Trophoblast cell (in vitro differentiated cells and primary cell): ENCODE data around the gene ZNF830.
A peak's percentile ranks its signal among the peaks of the same experiment; 100 is the strongest.

Experiments used
- DNase-seq, 2 donors: peaks; one replicate each; pipeline ENCODE4 v3.0.0-alpha.2; 2016
- H2AFZ ChIP-seq: 2 replicates; pipeline ENCODE4 v1.6.1; 2013; ENCODE audit warnings: low read length, moderate library complexity, mild to moderate bottlenecking; ENCODE audit not compliant: insufficient read depth, poor library complexity
- H2AK5ac ChIP-seq: 2 replicates; pipeline ENCODE4 v1.6.1; 2013; ENCODE audit warnings: mild to moderate bottlenecking, low read length
- H2BK120ac ChIP-seq: 2 replicates; pipeline ENCODE4 v1.6.1; 2013; ENCODE audit warnings: low read length, mild to moderate bottlenecking, moderate library complexity; ENCODE audit not compliant: insufficient read depth, poor library complexity
- H2BK12ac ChIP-seq: 2 replicates; pipeline ENCODE4 v1.6.1; 2013; ENCODE audit warnings: mild to moderate bottlenecking, low read length, moderate library complexity
- H2BK5ac ChIP-seq: 2 replicates; pipeline ENCODE4 v1.6.1; 2013; ENCODE audit warnings: low read length, low read depth, moderate library complexity, mild to moderate bottlenecking; ENCODE audit not compliant: poor library complexity
- H3K14ac ChIP-seq: 2 replicates; pipeline ENCODE4 v1.6.1; 2013; ENCODE audit warnings: mild to moderate bottlenecking, low read length
- H3K18ac ChIP-seq: 2 replicates; pipeline ENCODE4 v1.6.1; 2013; ENCODE audit warnings: mild to moderate bottlenecking, low read length
- H3K23ac ChIP-seq: 2 replicates; pipeline ENCODE4 v1.6.1; 2013; ENCODE audit warnings: low read length
- H3K27ac ChIP-seq: 2 replicates; pipeline ENCODE4 v1.5.1; 2013; ENCODE audit warnings: low read depth, mild to moderate bottlenecking, inconsistent platforms, low read length, moderate library complexity
- H3K27me3 ChIP-seq: 2 replicates; pipeline ENCODE4 v1.6.1; 2013; ENCODE audit warnings: inconsistent platforms, mild to moderate bottlenecking, low read length, moderate library complexity; ENCODE audit not compliant: insufficient read depth
- H3K36me3 ChIP-seq, 2 experiments: 1 replicate in 1 of 2; 2 replicates in 1 of 2; pipeline ENCODE4 v1.6.1; 2013; ENCODE audit warnings: low read length in 2 of 2, mild to moderate bottlenecking in 2 of 2, moderate library complexity in 1 of 2; ENCODE audit not compliant: insufficient read depth in 2 of 2, control insufficient read depth in 1 of 2
- H3K4ac ChIP-seq: 2 replicates; pipeline ENCODE4 v1.6.1; 2013; ENCODE audit warnings: low read depth, mild to moderate bottlenecking, low read length, moderate library complexity
- H3K4me1 ChIP-seq, 2 experiments: 1 replicate in 1 of 2; 2 replicates in 1 of 2; pipeline ENCODE4 v1.6.1; 2013; ENCODE audit warnings: low read length in 2 of 2, mild to moderate bottlenecking in 2 of 2, moderate library complexity in 1 of 2; ENCODE audit not compliant: insufficient read depth in 2 of 2, control insufficient read depth in 1 of 2
- H3K4me2 ChIP-seq: 2 replicates; pipeline ENCODE4 v1.6.1; 2013; ENCODE audit warnings: inconsistent platforms, mild to moderate bottlenecking, low read length, moderate library complexity
- H3K4me3 ChIP-seq: 2 replicates; pipeline ENCODE4 v1.5.1; 2013; ENCODE audit warnings: mild to moderate bottlenecking, low read depth, low read length, inconsistent platforms
- H3K79me1 ChIP-seq: one replicate; pipeline ENCODE4 v1.6.1; 2013; ENCODE audit warnings: low read length
- H3K79me2 ChIP-seq: 2 replicates; pipeline ENCODE4 v1.6.1; 2013; ENCODE audit warnings: low read length, mild to moderate bottlenecking; ENCODE audit not compliant: control insufficient read depth, insufficient read depth, poor library complexity
- H3K9ac ChIP-seq: 2 replicates; pipeline ENCODE4 v1.6.1; 2013; ENCODE audit warnings: mild to moderate bottlenecking, low read length
- H3K9me3 ChIP-seq: 2 replicates; pipeline ENCODE4 v1.6.1; 2013; ENCODE audit warnings: low read depth, mild to moderate bottlenecking, control low read depth, inconsistent platforms, low read length; ENCODE audit not compliant: insufficient read depth
- H4K12ac ChIP-seq: 2 replicates; pipeline ENCODE4 v1.6.1; 2013; ENCODE audit warnings: low read depth, mild to moderate bottlenecking, low read length, moderate library complexity
- H4K8ac ChIP-seq: 2 replicates; pipeline ENCODE4 v1.6.1; 2013; ENCODE audit warnings: low read depth, mild to moderate bottlenecking, low read length, moderate library complexity
- H4K91ac ChIP-seq: one replicate; pipeline ENCODE4 v1.6.1; 2013; ENCODE audit warnings: low read depth, mild to moderate bottlenecking, low read length, moderate library complexity
- WGBS: extraction: QIAGEN DNeasy Blood & Tissue Kit; methylation state at CpG from one replicate; pipeline ENCODE4 v1.1.7; 2013; ENCODE audit warnings: missing lambda C conversion rate; ENCODE audit not compliant: insufficient read length, insufficient coverage; ENCODE audit errors: extremely low coverage; 5-methylcytosine and 5-hydroxymethylcytosine counted together

The ZNF830 gene

GRCh38 chr17:34958438-34958837, 2.9 kb upstream of the ZNF830 start:
- Histone ChIP-seq H3K36me3 (no peaks in the 10 kb centered on the region), H3K4me1 (peaks cover 3 to 6% of the 10 kb centered on the region in 2 experiments), H2AFZ (no peak overlapping the region), H3K27ac (no peak overlapping the region), H3K23ac (no peak overlapping the region), H3K14ac (no peak overlapping the region), H3K9me3 (no peaks in the 10 kb centered on the region), H4K12ac (no peak overlapping the region), H3K27me3 (no peaks in the 10 kb centered on the region), H2BK120ac (no peak overlapping the region), H2BK5ac (no peak overlapping the region), H4K91ac (no peak overlapping the region), H2BK12ac (no peak overlapping the region), H3K4ac (no peak overlapping the region), H3K4me2 (no peak overlapping the region), H2AK5ac (no peak overlapping the region), H3K9ac (no peak overlapping the region), H3K79me1 (peaks cover 8% of the 10 kb centered on the region), H4K8ac (no peak overlapping the region), H3K18ac (no peak overlapping the region), H3K4me3 (no peak overlapping the region), H3K79me2 (peaks cover 6% of the 10 kb centered on the region)
- WGBS: no CpG with 5 or more reads among the region's 1 CpG
- no peak for DNase-seq

GRCh38 chr17:34974179-34974578, 12.8 kb downstream of the ZNF830 start:
- Histone ChIP-seq H3K4me2 (no peak overlapping the region), H4K8ac (no peak overlapping the region)
- WGBS: no CpG with 5 or more reads among the region's 2 CpGs

GRCh38 chr17:34974794-34975785, 13.8 kb downstream of the ZNF830 start:
- no CpG with 5 or more reads among the region's 3 CpGs for WGBS
- Histone ChIP-seq H3K23ac (no peak overlapping the region), H3K4ac (no peak overlapping the region), H3K79me1 (no peaks in the 10 kb centered on the region), H3K27me3 (no peaks in the 10 kb centered on the region), H2BK120ac (no peak overlapping the region), H3K36me3 (no peaks in the 10 kb centered on the region), H2BK12ac (no peak overlapping the region), H3K4me3 (no peak overlapping the region), H3K79me2 (no peaks in the 10 kb centered on the region), H3K27ac (no peak overlapping the region), H3K4me2 (no peak overlapping the region), H3K14ac (no peak overlapping the region), H3K9ac (no peak overlapping the region), H4K12ac (no peak overlapping the region), H2BK5ac (no peak overlapping the region), H3K4me1 (no peaks in the 10 kb centered on the region), H3K9me3 (no peaks in the 10 kb centered on the region), H4K91ac (no peak overlapping the region), H3K18ac (no peak overlapping the region), H2AFZ (no peak overlapping the region), H4K8ac (no peak overlapping the region), H2AK5ac (no peak overlapping the region)
- peak; percentile 56 to 77 for DNase-seq

More at GRCh38 chr17:34974179-34974578, 12.8 kb downstream of the ZNF830 start:
- Histone ChIP-seq H2BK5ac (no peak overlapping the region), H3K27me3 (no peaks in the 10 kb centered on the region), H3K4me1 (no peaks in the 10 kb centered on the region), H2BK120ac (no peak overlapping the region), H4K91ac (no peak overlapping the region), H2BK12ac (no peak overlapping the region), H3K9me3 (no peaks in the 10 kb centered on the region), H3K79me2 (no peaks in the 10 kb centered on the region), H3K79me1 (no peaks in the 10 kb centered on the region), H3K14ac (no peak overlapping the region), H3K18ac (no peak overlapping the region), H3K27ac (no peak overlapping the region), H3K36me3 (no peaks in the 10 kb centered on the region), H3K23ac (no peak overlapping the region), H3K4me3 (no peak overlapping the region), H2AFZ (no peak overlapping the region), H3K9ac (no peak overlapping the region), H4K12ac (no peak overlapping the region), H2AK5ac (no peak overlapping the region), H3K4ac (no peak overlapping the region)
- no peak for DNase-seq

- Histone ChIP-seq H3K4me3 (no peak overlapping the region), H2BK120ac (no peak overlapping the region), H3K14ac (no peak overlapping the region), H3K4ac (no peak overlapping the region), H3K27me3 (no peaks in the 10 kb centered on the region), H3K27ac (no peak overlapping the region), H2AK5ac (no peak overlapping the region), H3K4me1 (no peaks in the 10 kb centered on the region), H3K36me3 (peaks cover 4 to 7% of the 10 kb centered on the region in 2 experiments), H3K79me1 (peaks cover 5% of the 10 kb centered on the region), H3K18ac (no peak overlapping the region), H2BK12ac (no peak overlapping the region), H3K4me2 (no peak overlapping the region), H2AFZ (no peak overlapping the region), H2BK5ac (no peak overlapping the region), H4K91ac (no peak overlapping the region), H3K9ac (no peak overlapping the region), H4K12ac (no peak overlapping the region), H3K9me3 (no peaks in the 10 kb centered on the region), H3K79me2 (peaks cover 4% of the 10 kb centered on the region), H4K8ac (no peak overlapping the region), H3K23ac (no peak overlapping the region)
- DNase-seq: peak; percentile 55 to 87
- no CpG with 5 or more reads among the region's 7 CpGs for WGBS
Observed at GRCh38 chr17:34979153-34979552, 17.8 kb downstream of the ZNF830 start.
